Ectodermal cell (in vitro differentiated cells): ENCODE data around the gene GRID2.

ENCODE experiments used
- H3K27ac ChIP-seq: 2 replicates; pipeline ENCODE4 v1.7.0; 2013; ENCODE audit warnings: mild to moderate bottlenecking, low read depth, low read length; ENCODE audit not compliant: insufficient read depth, poor library complexity, severe bottlenecking
- H3K27me3 ChIP-seq: 2 replicates; pipeline ENCODE4 v1.7.0; 2013; ENCODE audit warnings: mild to moderate bottlenecking, low read length; ENCODE audit not compliant: insufficient read depth, control insufficient read depth, poor library complexity, severe bottlenecking
- H3K36me3 ChIP-seq: one replicate; pipeline ENCODE4 v1.7.0; 2013; ENCODE audit warnings: low read length; ENCODE audit not compliant: control insufficient read depth, insufficient read depth
- H3K4me1 ChIP-seq: one replicate; pipeline ENCODE4 v1.7.0; 2013; ENCODE audit warnings: low read length; ENCODE audit not compliant: control insufficient read depth, insufficient read depth
- H3K4me3 ChIP-seq: 2 replicates; pipeline ENCODE4 v1.7.0; 2013; ENCODE audit warnings: low read depth, low read length, control low read depth; ENCODE audit not compliant: insufficient read depth
- H3K9me3 ChIP-seq: 2 replicates; pipeline ENCODE4 v1.7.0; 2013; ENCODE audit warnings: mild to moderate bottlenecking, low read length, moderate library complexity; ENCODE audit not compliant: control insufficient read depth
- WGBS, 2 experiments: methylation state at CpG; one replicate each; pipeline ENCODE4 v1.1.7; 2013; ENCODE audit warnings: missing lambda C conversion rate in 2 of 2; 5-methylcytosine and 5-hydroxymethylcytosine counted together

GRID2 gene

GRCh38 chr4:93144644-93145043, 840.9 kb downstream of the GRID2 start:
- no peak overlapping the region for H3K27ac ChIP-seq
- H3K27me3 ChIP-seq = no peaks in the 10 kb centered on the region
- no peak overlapping the region for H3K4me3 ChIP-seq
- no peaks in the 10 kb centered on the region for H3K36me3 ChIP-seq
- H3K4me1 ChIP-seq = peaks cover 8% of the 10 kb centered on the region
- 63 to 73% methylated on average over 1 of the region's 1 CpG for WGBS, 2 experiments
- H3K9me3 ChIP-seq = no peaks in the 10 kb centered on the region

DNA sequence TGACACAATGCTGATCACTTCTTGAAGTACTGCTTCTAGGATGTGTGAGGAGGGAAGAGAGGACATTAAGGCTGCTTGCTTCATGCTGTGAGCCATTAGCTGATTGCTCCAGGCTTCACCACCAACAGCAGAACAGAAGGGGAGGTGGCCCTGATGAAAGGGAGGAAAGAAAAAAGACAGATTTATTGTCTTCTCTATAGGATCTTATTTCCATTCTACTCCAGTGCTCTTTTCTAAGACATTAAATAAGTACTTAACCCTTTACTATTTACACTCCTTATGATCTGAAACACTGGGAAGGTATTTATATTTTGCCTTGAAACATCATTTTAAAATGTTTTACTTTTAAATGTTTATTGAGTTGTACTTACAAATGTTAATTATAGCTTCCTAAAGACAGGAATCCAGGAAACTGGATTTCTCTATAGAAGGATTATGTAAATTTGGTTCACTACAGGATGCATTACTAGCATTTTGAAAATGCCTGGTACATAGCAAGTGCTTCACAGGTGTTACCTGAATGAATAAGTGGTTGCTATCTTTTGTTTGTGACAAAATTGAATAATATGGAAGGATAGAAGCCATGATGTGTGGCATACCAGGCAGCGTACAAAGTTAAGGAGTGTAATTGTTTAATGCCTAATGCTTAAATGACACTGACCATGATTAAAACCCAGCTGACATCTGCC, 843.9 kb downstream of the GRID2 start:
- Histone ChIP-seq H3K27ac (no peak overlapping the region), H3K4me3 (no peak overlapping the region), H3K36me3 (no peaks in the 10 kb centered on the region), H3K27me3 (no peaks in the 10 kb centered on the region), H3K9me3 (no peaks in the 10 kb centered on the region), H3K4me1 (peaks cover 8% of the 10 kb centered on the region)
- WGBS, 2 experiments = 50 to 65% methylated on average over 1 of the region's 1 CpG

GRCh38 chr4:93152491-93152890, 848.7 kb downstream of the GRID2 start:
- H3K27ac ChIP-seq = no peak overlapping the region
- no peaks in the 10 kb centered on the region for H3K9me3 ChIP-seq
- H3K36me3 ChIP-seq = no peaks in the 10 kb centered on the region
- WGBS, 2 experiments = 96% methylated on average over 2 of the region's 2 CpGs
- H3K27me3 ChIP-seq = no peaks in the 10 kb centered on the region
- H3K4me3 ChIP-seq = no peak overlapping the region
- H3K4me1 ChIP-seq = peaks cover 2% of the 10 kb centered on the region

- no peaks in the 10 kb centered on the region for H3K36me3 ChIP-seq
- H3K4me3 ChIP-seq = no peak overlapping the region
- no peaks in the 10 kb centered on the region for H3K27me3 ChIP-seq
- no peaks in the 10 kb centered on the region for H3K4me1 ChIP-seq
- WGBS, 2 experiments = 66 to 90% methylated on average over 1 to 2 of the region's 2 CpGs
- no peak overlapping the region for H3K27ac ChIP-seq
- no peaks in the 10 kb centered on the region for H3K9me3 ChIP-seq
Observed at GRCh38 chr4:93157986-93158385, 854.2 kb downstream of the GRID2 start.

- H3K27ac ChIP-seq = no peak overlapping the region
- H3K4me1 ChIP-seq = no peaks in the 10 kb centered on the region
- H3K9me3 ChIP-seq = no peaks in the 10 kb centered on the region
- H3K4me3 ChIP-seq = no peak overlapping the region
- H3K36me3 ChIP-seq = no peaks in the 10 kb centered on the region
- H3K27me3 ChIP-seq = no peaks in the 10 kb centered on the region
- 93 to 96% methylated on average over 3 of the region's 4 CpGs for WGBS, 2 experiments
Observed at GRCh38 chr4:93168053-93168452, 864.3 kb downstream of the GRID2 start.

- 90 to 92% methylated on average over 6 of the region's 6 CpGs for WGBS, 2 experiments
- no peak overlapping the region for H3K27ac ChIP-seq
- H3K4me1 ChIP-seq = no peaks in the 10 kb centered on the region
- H3K27me3 ChIP-seq = no peaks in the 10 kb centered on the region
- no peaks in the 10 kb centered on the region for H3K9me3 ChIP-seq
- no peaks in the 10 kb centered on the region for H3K36me3 ChIP-seq
- H3K4me3 ChIP-seq = no peak overlapping the region
Observed at GRCh38 chr4:93169966-93170365, 866.2 kb downstream of the GRID2 start.

GRCh38 chr4:93174598-93174997, 870.8 kb downstream of the GRID2 start:
- H3K36me3 ChIP-seq = no peaks in the 10 kb centered on the region
- H3K9me3 ChIP-seq = no peaks in the 10 kb centered on the region
- H3K4me1 ChIP-seq = no peaks in the 10 kb centered on the region
- H3K27ac ChIP-seq = no peak overlapping the region
- no peaks in the 10 kb centered on the region for H3K27me3 ChIP-seq
- 92 to 100% methylated on average over 1 of the region's 1 CpG for WGBS, 2 experiments
- H3K4me3 ChIP-seq = no peak overlapping the region

- Histone ChIP-seq H3K27me3 (no peaks in the 10 kb centered on the region), H3K4me3 (no peak overlapping the region), H3K27ac (no peak overlapping the region), H3K36me3 (no peaks in the 10 kb centered on the region), H3K9me3 (no peaks in the 10 kb centered on the region), H3K4me1 (no peaks in the 10 kb centered on the region)
- 92 to 94% methylated on average over 2 of the region's 2 CpGs for WGBS, 2 experiments
Observed at GRCh38 chr4:93178279-93178678, 874.5 kb downstream of the GRID2 start.

DNA sequence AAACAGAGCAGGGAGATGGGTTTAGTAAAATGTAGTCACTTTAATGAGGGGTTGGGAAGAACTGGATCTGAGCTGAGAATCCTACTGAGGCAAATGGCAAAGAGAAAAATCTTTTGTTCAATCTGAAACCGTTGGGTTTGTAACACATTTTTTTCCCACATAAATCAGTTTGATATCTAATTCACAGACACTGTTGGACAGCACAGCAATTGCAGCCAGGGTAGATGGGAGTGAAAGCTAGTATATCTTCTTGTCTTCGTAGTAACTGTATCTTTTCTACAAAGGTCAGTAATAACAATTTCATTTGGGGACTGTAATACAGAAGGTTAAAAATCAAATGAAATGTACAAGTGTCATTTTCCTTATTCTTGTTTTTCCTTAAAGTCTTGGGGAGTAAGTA, 875.3 kb downstream of the GRID2 start:
- Histone ChIP-seq H3K4me1 (no peaks in the 10 kb centered on the region), H3K27ac (no peak overlapping the region), H3K4me3 (no peak overlapping the region), H3K36me3 (no peaks in the 10 kb centered on the region), H3K27me3 (no peaks in the 10 kb centered on the region), H3K9me3 (no peaks in the 10 kb centered on the region)
- 83 to 89% methylated on average over 1 to 2 of the region's 2 CpGs for WGBS, 2 experiments

DNA sequence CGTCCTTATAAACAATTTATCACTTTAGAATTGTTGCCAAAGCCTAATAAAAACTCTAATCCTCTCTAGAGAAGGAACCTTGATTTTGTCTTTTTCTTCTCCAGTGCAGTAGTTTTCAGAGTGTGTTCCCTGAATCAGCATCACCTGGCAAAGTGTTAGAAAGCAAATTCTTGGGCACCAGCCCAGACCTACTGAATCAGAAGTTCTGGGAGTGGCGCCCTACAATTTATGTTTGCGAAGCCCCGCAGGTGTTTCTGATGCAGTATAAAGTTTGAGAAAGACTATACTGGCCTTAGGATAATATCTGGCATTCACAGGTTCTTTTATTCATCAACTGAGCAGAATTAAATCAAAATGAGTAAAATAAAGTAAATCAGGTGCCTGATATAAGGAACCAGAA, 879.0 kb downstream of the GRID2 start:
- WGBS, 2 experiments = 92 to 97% methylated on average over 4 of the region's 4 CpGs
- H3K27ac ChIP-seq = no peak overlapping the region
- no peaks in the 10 kb centered on the region for H3K9me3 ChIP-seq
- H3K4me1 ChIP-seq = no peaks in the 10 kb centered on the region
- H3K4me3 ChIP-seq = no peak overlapping the region
- H3K36me3 ChIP-seq = no peaks in the 10 kb centered on the region
- H3K27me3 ChIP-seq = no peaks in the 10 kb centered on the region

GRCh38 chr4:93183576-93183975, 879.8 kb downstream of the GRID2 start:
- Histone ChIP-seq H3K36me3 (no peaks in the 10 kb centered on the region), H3K27ac (no peak overlapping the region), H3K4me1 (no peaks in the 10 kb centered on the region), H3K27me3 (no peaks in the 10 kb centered on the region), H3K9me3 (no peaks in the 10 kb centered on the region), H3K4me3 (no peak overlapping the region)
